GM19372 (cell line): ENCODE results near the gene PCSK2.

ENCODE experiments used
- ATAC-seq: cut with Tn5 transposase; IDR thresholded peaks from one replicate; pipeline ENCODE4 v1.9.1; 2021; ENCODE audit warnings: mild to moderate bottlenecking, low read depth, moderate library complexity; ENCODE audit not compliant: unreplicated experiment

The PCSK2 gene

GRCh38 chr20:17390655-17391054 is 163.8 kb downstream of the PCSK2 start:
- ATAC-seq, result no peak

DNA sequence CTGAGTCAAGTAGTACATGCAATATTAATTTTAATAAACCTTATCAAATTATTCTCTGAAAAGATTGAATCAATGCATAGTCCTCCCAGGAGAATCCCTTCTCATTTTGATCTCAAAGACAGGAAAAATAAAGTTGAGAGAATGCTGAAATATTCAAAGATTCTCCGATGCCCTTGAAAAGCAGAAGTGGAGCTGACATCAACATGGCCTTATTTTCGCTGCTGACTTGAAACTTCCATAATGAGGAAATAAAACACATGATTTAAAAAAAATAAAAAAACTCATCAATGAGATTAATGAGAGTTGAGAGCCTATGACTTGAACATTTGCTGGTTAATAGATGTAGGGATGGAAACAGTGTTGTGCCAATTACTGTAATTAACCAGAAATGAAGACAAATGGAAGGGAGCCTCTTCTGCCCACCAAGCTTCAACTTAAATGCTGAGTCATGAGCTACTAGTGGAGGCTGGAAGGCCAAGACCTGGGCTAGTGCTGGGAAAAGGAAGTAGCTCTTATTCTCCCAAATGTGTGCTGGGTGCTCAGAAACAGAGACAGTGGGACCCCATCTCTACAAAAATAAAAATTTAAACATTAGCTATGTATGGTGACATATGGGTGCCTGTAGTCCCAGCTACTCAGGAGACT is 164.4 kb downstream of the PCSK2 start:
- no peak for ATAC-seq

GRCh38 chr20:17394411-17394810 is 167.6 kb downstream of the PCSK2 start:
- ATAC-seq, result no peak

GRCh38 chr20:17395729-17396128 is 168.9 kb downstream of the PCSK2 start:
- ATAC-seq, result no peak

DNA sequence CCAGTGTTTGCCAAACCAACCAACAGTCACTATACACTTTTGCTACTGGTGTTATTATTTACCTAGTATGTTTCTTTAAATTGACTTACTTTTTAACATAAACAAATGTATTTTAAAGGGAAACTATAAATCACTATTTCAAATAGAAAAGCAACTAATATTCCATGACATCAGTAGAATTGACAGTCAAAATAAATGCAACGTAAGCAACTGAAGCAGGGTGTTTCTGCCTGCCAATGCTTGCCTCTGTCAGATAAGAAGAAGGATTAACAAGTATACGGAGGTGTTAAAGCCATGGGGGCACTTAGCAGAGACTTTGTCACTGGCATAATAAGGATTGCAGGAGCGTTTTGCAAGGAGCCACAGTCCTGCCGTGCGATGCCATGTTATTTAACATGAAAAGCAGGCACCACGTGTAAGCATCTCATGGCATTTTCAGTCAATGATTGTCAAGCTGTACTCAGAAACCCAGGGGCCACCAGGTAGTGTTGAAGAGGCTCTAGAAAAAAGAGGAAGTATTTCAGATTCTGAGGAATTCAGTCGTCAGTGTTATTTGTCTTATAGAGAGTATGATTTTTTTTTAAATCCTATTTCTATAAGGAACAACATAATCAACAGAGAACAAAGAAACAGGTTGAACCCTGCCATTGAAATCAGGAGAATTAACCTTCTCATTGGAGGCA is 172.6 kb downstream of the PCSK2 start:
- no peak for ATAC-seq

GRCh38 chr20:17403461-17403860 is 176.6 kb downstream of the PCSK2 start:
- no peak for ATAC-seq

GRCh38 chr20:17406051-17406590 is 179.3 kb downstream of the PCSK2 start:
- no peak for ATAC-seq

DNA sequence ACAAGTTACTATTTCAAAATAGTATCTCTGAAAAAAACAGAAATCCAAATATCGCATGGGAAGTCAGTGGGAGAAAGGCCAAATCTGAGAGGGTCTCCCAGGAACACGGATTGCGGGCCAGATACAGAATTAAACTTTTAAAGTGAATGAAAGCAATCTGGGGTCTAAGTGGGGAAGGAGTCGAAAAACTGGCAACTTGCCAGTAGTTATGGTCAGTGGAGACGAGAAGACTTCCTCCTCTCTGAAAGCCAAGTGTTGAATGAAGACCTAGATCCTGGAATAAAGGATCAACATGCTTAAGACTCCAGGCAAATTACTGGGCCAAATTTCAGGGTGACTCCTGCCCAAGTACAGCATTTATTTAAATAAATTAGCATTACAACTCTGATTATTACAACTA is 180.7 kb downstream of the PCSK2 start:
- no peak for ATAC-seq

GRCh38 chr20:17417225-17417624 is 190.4 kb downstream of the PCSK2 start:
- ATAC-seq, result no peak

- no peak for ATAC-seq
These were observed 191.9 kb downstream of the PCSK2 start for GRCh38 chr20:17418737-17419136.

GRCh38 chr20:17419479-17420041 is 192.7 kb downstream of the PCSK2 start:
- ATAC-seq, result no peak

DNA sequence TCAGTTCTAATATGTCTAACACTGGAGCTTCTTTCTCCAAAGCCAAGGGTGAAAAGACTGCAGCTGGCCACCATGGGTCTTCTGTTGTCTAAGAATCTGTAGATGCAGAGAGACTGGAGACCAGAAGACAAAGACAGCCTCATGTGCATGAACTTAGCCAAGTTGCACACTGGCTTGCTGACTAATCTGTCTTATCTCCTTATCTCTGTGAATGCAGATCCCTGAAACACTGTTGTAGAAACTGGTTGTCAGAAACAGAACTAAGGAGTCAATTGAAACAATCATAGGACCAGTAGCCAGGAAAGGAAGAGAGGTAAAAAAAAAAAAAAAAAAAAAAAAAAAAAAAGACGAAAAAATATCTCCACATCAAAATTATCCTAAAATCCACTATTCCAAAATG is 194.7 kb downstream of the PCSK2 start:
- ATAC-seq, result no peak

- no peak for ATAC-seq
These were observed 196.9 kb downstream of the PCSK2 start for GRCh38 chr20:17423782-17424181.

DNA sequence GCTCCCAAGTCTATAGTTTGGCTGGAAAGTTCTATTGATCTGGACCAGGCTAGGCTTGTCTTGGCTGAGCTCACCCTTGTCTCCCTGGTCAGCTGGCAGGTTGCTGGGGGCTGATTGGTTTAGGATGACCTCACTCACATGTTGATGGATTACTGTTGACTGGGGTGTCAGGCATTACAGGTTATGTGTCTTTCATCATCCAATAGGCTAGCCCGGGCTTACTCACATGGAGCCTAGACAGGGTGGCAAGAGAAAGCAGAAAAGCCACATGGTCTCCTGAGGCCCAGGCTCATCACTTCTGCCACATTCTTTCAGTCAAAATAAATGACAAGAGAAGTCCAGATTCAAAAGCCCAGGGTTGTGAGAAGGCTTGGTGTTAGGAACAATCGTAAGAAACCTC is 200.8 kb downstream of the PCSK2 start:
- no peak for ATAC-seq

- ATAC-seq, result no peak
These were observed 203.5 kb downstream of the PCSK2 start for GRCh38 chr20:17430125-17430950.

GRCh38 chr20:17431621-17432364 is 205.0 kb downstream of the PCSK2 start:
- no peak for ATAC-seq

DNA sequence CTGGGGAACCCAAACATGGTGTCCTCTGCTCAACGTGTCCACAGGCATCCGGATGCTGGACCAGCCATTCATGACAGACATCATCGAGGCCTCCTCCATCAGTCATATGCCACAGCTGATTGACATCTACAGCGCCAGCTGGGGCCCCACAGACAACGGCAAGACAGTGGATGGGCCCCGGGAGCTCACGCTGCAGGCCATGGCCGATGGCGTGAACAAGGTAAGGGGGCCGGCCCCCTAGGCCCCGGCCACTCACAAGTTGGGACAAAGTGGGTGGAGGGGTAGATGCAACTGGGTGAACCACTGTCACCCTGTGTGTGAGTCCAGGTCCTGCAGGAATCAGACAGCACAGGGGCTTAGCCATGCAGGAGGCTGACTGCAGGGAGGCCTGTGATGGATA is 209.8 kb downstream of the PCSK2 start:
- ATAC-seq, result no peak

- ATAC-seq, result no peak
These were observed 210.4 kb downstream of the PCSK2 start for GRCh38 chr20:17437251-17437650.

DNA sequence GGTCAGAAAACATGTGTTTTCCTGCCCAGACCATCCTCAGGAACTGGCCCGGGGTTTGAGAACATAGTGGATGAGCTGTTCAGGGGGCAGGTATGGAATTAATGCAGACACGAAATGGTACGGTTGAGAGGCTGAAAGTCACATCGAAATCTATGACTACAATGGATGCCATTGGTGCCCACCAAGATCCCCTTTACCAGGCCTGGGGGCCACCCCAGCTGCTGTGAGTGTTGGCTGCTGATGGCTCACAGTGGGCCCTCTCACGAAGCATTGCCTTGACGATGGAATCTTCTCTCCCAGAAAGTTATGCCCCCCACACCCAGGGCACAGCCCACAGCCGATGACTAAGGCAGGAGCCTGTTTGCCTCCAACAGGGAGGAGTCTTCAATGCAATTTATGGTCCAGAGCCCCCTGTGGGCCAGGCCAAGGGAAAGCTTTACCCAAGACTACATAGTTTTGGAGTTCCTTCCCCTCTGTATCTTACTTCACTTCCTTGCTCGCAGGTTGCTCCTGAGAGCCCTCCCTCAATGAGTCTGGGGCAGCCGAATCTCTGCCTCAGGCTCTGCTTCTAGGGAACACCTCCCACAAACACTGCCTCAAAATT is 211.7 kb downstream of the PCSK2 start:
- no peak for ATAC-seq
